MM.1S (cell line): ENCODE measurements around the gene TLE1.

Source experiments
- DNase-seq: peaks from one replicate; pipeline ENCODE4 v3.0.0-alpha.2; 2015
- H2AFZ ChIP-seq: fragments of 300-600 bp; sonication (generic); 2 replicates; pipeline ENCODE4 v1.6.0; 2016; ENCODE audit warnings: antibody characterized with exemption, low read length
- H3F3A ChIP-seq: fragments of 300-600 bp; sonication (generic); 2 replicates; pipeline ENCODE4 v1.6.1; 2016; ENCODE audit warnings: mild to moderate bottlenecking, antibody characterized with exemption, low read length, moderate library complexity, mixed read lengths; ENCODE audit not compliant: insufficient read depth
- H3K27ac ChIP-seq: fragments of 300-600 bp; sonication (generic); 2 replicates; pipeline ENCODE4 v1.5.1; 2016; ENCODE audit warnings: mild to moderate bottlenecking, low read length
- H3K27me3 ChIP-seq: fragments of 300-600 bp; sonication (generic); replicated peaks from 2 replicates; pipeline ENCODE4 v1.6.0; 2016; ENCODE audit warnings: low read length; ENCODE audit not compliant: insufficient read depth
- H3K36me3 ChIP-seq: fragments of 300-600 bp; sonication (generic); replicated peaks from 2 replicates; pipeline ENCODE4 v1.6.1; 2016; ENCODE audit warnings: mild to moderate bottlenecking, low read length, mixed read lengths; ENCODE audit not compliant: insufficient read depth
- H3K4me1 ChIP-seq: fragments of 300-600 bp; sonication (generic); 2 replicates; pipeline ENCODE4 v1.6.1; 2016; ENCODE audit warnings: low read length, mixed read lengths
- H3K4me2 ChIP-seq: fragments of 300-600 bp; sonication (generic); 2 replicates; pipeline ENCODE4 v1.6.0; 2016; ENCODE audit warnings: low read depth, low read length
- H3K4me3 ChIP-seq: fragments of 300-600 bp; sonication (generic); 2 replicates; pipeline ENCODE4 v1.5.1; 2016; ENCODE audit warnings: low read length, mixed read lengths
- H3K79me2 ChIP-seq: fragments of 300-600 bp; sonication (generic); 2 replicates; pipeline ENCODE4 v1.6.1; 2016; ENCODE audit warnings: mixed run types, low read length, mixed read lengths
- H3K9ac ChIP-seq: fragments of 300-600 bp; sonication (generic); 2 replicates; pipeline ENCODE4 v1.6.1; 2016; ENCODE audit warnings: low read length, mixed read lengths
- H3K9me2 ChIP-seq: fragments of 300-600 bp; sonication (generic); replicated peaks from 2 replicates; pipeline ENCODE4 v1.6.1; 2016; ENCODE audit warnings: mild to moderate bottlenecking, low read length, mixed read lengths; ENCODE audit not compliant: insufficient read depth
- H3K9me3 ChIP-seq: fragments of 300-600 bp; sonication (generic); replicated peaks from 2 replicates; pipeline ENCODE4 v1.6.1; 2016; ENCODE audit warnings: mild to moderate bottlenecking, low read length, mixed read lengths; ENCODE audit not compliant: insufficient read depth
- H4K20me1 ChIP-seq: fragments of 300-600 bp; sonication (generic); 2 replicates; pipeline ENCODE4 v1.6.1; 2016; ENCODE audit warnings: mild to moderate bottlenecking, low read length, moderate library complexity, mixed read lengths; ENCODE audit not compliant: insufficient read depth
- CTCF ChIP-seq: fragments of 300-600 bp; sonication (generic); IDR thresholded peaks from 2 replicates; pipeline ENCODE4 v1.5.1; 2016; ENCODE audit warnings: antibody characterized with exemption, low read length, mixed read lengths
- EZH2 ChIP-seq: fragments of 300-600 bp; sonication (generic); optimal IDR thresholded peaks from 2 replicates; pipeline ENCODE3; 2017; ENCODE audit warnings: low read depth, mild to moderate bottlenecking, antibody characterized with exemption, low read length, mixed read lengths
- EZH2phosphoT487 ChIP-seq: fragments of 300-600 bp; sonication (generic); IDR thresholded peaks from 2 replicates; pipeline ENCODE4 v1.6.1; 2018; ENCODE audit warnings: antibody characterized with exemption, low read length

The TLE1 gene

GRCh38 chr9:81619353-81620001, 69.9 kb downstream of the TLE1 start:
- Histone ChIP-seq H2AFZ (no peak overlapping the region), H3K79me2 (no peaks in the 10 kb centered on the region), H3K27me3 (no peaks in the 10 kb centered on the region), H3K27ac (no peak overlapping the region), H3F3A (no peaks in the 10 kb centered on the region), H3K9me3 (no peaks in the 10 kb centered on the region), H4K20me1 (no peaks in the 10 kb centered on the region), H3K4me3 (no peak overlapping the region), H3K9me2 (no peaks in the 10 kb centered on the region), H3K9ac (no peak overlapping the region), H3K36me3 (no peaks in the 10 kb centered on the region), H3K4me1 (no peaks in the 10 kb centered on the region), H3K4me2 (no peak overlapping the region)
- no peak for DNase-seq
- no peak for TF ChIP-seq EZH2phosphoT487
- no peak for TF ChIP-seq EZH2
- TF ChIP-seq CTCF: no peak

GRCh38 chr9:81618923-81619322, 70.4 kb downstream of the TLE1 start:
- no peaks in the 10 kb centered on the region for H3K9me3 ChIP-seq
- H2AFZ ChIP-seq: no peak overlapping the region
- no peaks in the 10 kb centered on the region for H3K9me2 ChIP-seq
- no peaks in the 10 kb centered on the region for H3K79me2 ChIP-seq
- no peaks in the 10 kb centered on the region for H3K36me3 ChIP-seq
- H3F3A ChIP-seq: no peaks in the 10 kb centered on the region
- TF ChIP-seq EZH2 (no peak), CTCF (no peak)
- no peaks in the 10 kb centered on the region for H3K27me3 ChIP-seq
- no peak overlapping the region for H3K27ac ChIP-seq
- no peak overlapping the region for H3K4me2 ChIP-seq
- H4K20me1 ChIP-seq: no peaks in the 10 kb centered on the region
- no peaks in the 10 kb centered on the region for H3K4me1 ChIP-seq
- H3K9ac ChIP-seq: no peak overlapping the region
- no peak overlapping the region for H3K4me3 ChIP-seq
- no peak for DNase-seq

- no peak for TF ChIP-seq EZH2
- no peak for TF ChIP-seq CTCF
- no peak for TF ChIP-seq EZH2phosphoT487
- Histone ChIP-seq H3K9ac (no peak overlapping the region), H3K27me3 (no peaks in the 10 kb centered on the region), H3K4me3 (no peak overlapping the region), H3K9me3 (no peaks in the 10 kb centered on the region), H2AFZ (no peak overlapping the region), H3K27ac (no peak overlapping the region), H4K20me1 (no peaks in the 10 kb centered on the region), H3K79me2 (no peaks in the 10 kb centered on the region), H3K9me2 (no peaks in the 10 kb centered on the region), H3K4me2 (no peak overlapping the region), H3K4me1 (no peaks in the 10 kb centered on the region), H3F3A (no peaks in the 10 kb centered on the region), H3K36me3 (no peaks in the 10 kb centered on the region)
- DNase-seq: no peak
Observed at GRCh38 chr9:81616141-81616540, 73.2 kb downstream of the TLE1 start.
